Gastrocnemius medialis (tissue), 4 donors: Measurements from ENCODE around the gene LAMA3.

ENCODE experiments used
- CTCF ChIP-seq, 5 experiments: fragments of 450-650 bp in 3 of 5; fragments of 200-600 bp in 2 of 5; sonication (generic) in 2 of 5; IDR thresholded peaks in 4 of 5; conservative IDR thresholded peaks in 1 of 5; 1 replicate in 4 of 5; 2 replicates in 1 of 5; pipeline ENCODE4 v1.5.1; 2016 to 2019; ENCODE audit warnings: antibody characterized with exemption in 5 of 5, mild to moderate bottlenecking in 3 of 5, moderate library complexity in 3 of 5
- POLR2A ChIP-seq, 2 donors: fragments of 450-650 bp; IDR thresholded peaks; one replicate each; pipeline ENCODE4 v1.6.1; 2017; ENCODE audit warnings: antibody characterized with exemption in 2 of 2, mild to moderate bottlenecking in 2 of 2, moderate library complexity in 2 of 2

GRCh38 chr18:23964282-23965238 is 275.3 kb downstream of the LAMA3 start:
- TF ChIP-seq CTCF (IDR thresholded peaks at IDR 0.05 in 4 of 5, conservative IDR thresholded peaks at IDR 0.05 in 1 of 5) (no peak), POLR2A (IDR thresholded peaks at IDR 0.05) (no peak)
